MM.1S (cell line): ENCODE data around the gene FRAT1.
A peak's percentile ranks its signal among the peaks of the same experiment; 100 is the strongest.

Experiments
- DNase-seq: peaks from one replicate; pipeline ENCODE4 v3.0.0-alpha.2; 2015
- H2AFZ ChIP-seq: fragments of 300-600 bp; sonication (generic); 2 replicates; pipeline ENCODE4 v1.6.0; 2016; ENCODE audit warnings: antibody characterized with exemption, low read length
- H3F3A ChIP-seq: fragments of 300-600 bp; sonication (generic); 2 replicates; pipeline ENCODE4 v1.6.1; 2016; ENCODE audit warnings: mild to moderate bottlenecking, antibody characterized with exemption, low read length, moderate library complexity, mixed read lengths; ENCODE audit not compliant: insufficient read depth
- H3K27ac ChIP-seq: fragments of 300-600 bp; sonication (generic); 2 replicates; pipeline ENCODE4 v1.5.1; 2016; ENCODE audit warnings: mild to moderate bottlenecking, low read length
- H3K27me3 ChIP-seq: fragments of 300-600 bp; sonication (generic); replicated peaks from 2 replicates; pipeline ENCODE4 v1.6.0; 2016; ENCODE audit warnings: low read length; ENCODE audit not compliant: insufficient read depth
- H3K36me3 ChIP-seq: fragments of 300-600 bp; sonication (generic); replicated peaks from 2 replicates; pipeline ENCODE4 v1.6.1; 2016; ENCODE audit warnings: mild to moderate bottlenecking, low read length, mixed read lengths; ENCODE audit not compliant: insufficient read depth
- H3K4me1 ChIP-seq: fragments of 300-600 bp; sonication (generic); 2 replicates; pipeline ENCODE4 v1.6.1; 2016; ENCODE audit warnings: low read length, mixed read lengths
- H3K4me2 ChIP-seq: fragments of 300-600 bp; sonication (generic); 2 replicates; pipeline ENCODE4 v1.6.0; 2016; ENCODE audit warnings: low read depth, low read length
- H3K4me3 ChIP-seq: fragments of 300-600 bp; sonication (generic); 2 replicates; pipeline ENCODE4 v1.5.1; 2016; ENCODE audit warnings: low read length, mixed read lengths
- H3K79me2 ChIP-seq: fragments of 300-600 bp; sonication (generic); 2 replicates; pipeline ENCODE4 v1.6.1; 2016; ENCODE audit warnings: mixed run types, low read length, mixed read lengths
- H3K9ac ChIP-seq: fragments of 300-600 bp; sonication (generic); 2 replicates; pipeline ENCODE4 v1.6.1; 2016; ENCODE audit warnings: low read length, mixed read lengths
- H3K9me2 ChIP-seq: fragments of 300-600 bp; sonication (generic); replicated peaks from 2 replicates; pipeline ENCODE4 v1.6.1; 2016; ENCODE audit warnings: mild to moderate bottlenecking, low read length, mixed read lengths; ENCODE audit not compliant: insufficient read depth
- H3K9me3 ChIP-seq: fragments of 300-600 bp; sonication (generic); replicated peaks from 2 replicates; pipeline ENCODE4 v1.6.1; 2016; ENCODE audit warnings: mild to moderate bottlenecking, low read length, mixed read lengths; ENCODE audit not compliant: insufficient read depth
- H4K20me1 ChIP-seq: fragments of 300-600 bp; sonication (generic); 2 replicates; pipeline ENCODE4 v1.6.1; 2016; ENCODE audit warnings: mild to moderate bottlenecking, low read length, moderate library complexity, mixed read lengths; ENCODE audit not compliant: insufficient read depth
- CTCF ChIP-seq: fragments of 300-600 bp; sonication (generic); IDR thresholded peaks from 2 replicates; pipeline ENCODE4 v1.5.1; 2016; ENCODE audit warnings: antibody characterized with exemption, low read length, mixed read lengths
- EZH2 ChIP-seq: fragments of 300-600 bp; sonication (generic); optimal IDR thresholded peaks from 2 replicates; pipeline ENCODE3; 2017; ENCODE audit warnings: low read depth, mild to moderate bottlenecking, antibody characterized with exemption, low read length, mixed read lengths
- EZH2phosphoT487 ChIP-seq: fragments of 300-600 bp; sonication (generic); IDR thresholded peaks from 2 replicates; pipeline ENCODE4 v1.6.1; 2018; ENCODE audit warnings: antibody characterized with exemption, low read length

Gene FRAT1

DNA sequence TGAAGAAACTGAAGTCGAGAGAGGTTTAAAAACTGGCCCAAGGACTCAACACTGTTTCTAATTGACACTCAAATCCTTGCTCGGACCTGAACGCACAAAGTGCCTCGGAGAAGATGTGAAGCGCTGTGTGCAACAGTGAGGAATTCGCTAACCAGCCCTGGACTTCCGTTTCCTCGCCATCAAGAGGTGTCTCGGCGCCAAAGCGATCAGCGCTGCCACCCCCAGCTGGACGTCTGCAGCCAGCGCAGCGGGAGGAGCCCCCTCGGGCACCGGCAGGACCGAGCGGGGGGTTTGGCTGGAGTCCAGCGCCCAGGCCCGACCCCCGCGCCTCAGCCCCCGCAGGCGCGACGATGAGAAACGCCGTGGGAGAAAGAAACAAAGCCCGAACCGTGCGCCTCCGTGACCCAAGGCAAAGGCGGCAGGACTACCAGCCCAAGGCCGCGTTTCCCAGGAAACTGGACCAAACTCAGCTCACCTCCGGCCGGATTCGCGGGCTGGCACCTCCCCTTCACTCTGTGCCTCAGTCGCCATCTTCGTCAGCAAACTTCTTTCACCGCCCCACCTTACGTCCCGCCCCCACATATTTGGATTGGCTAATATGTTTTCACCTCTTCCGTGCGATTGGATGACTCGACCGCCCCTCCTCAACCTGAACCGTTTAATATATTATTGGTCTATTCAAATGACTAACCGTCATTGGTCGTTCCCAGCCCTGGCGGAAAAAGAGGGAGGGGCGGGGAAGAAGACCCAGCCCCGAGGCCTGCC is 26.8 kb upstream of the FRAT1 start, which contains the start of gene ARHGAP19:
TSS of gene ARHGAP19 (minus strand) at position 541 of the 765 bp plus-strand sequence. CDS start at position 531, 10 bp downstream.
- Histone ChIP-seq H3K27me3 (no peaks in the 10 kb centered on the region), H3K36me3 (no peaks in the 10 kb centered on the region), H3F3A (no peaks in the 10 kb centered on the region), H3K4me3 (peak within 1 kb of the TSS; percentile 88), H3K4me1 (no peaks in the 10 kb centered on the region), H4K20me1 (no peaks in the 10 kb centered on the region), H3K9me2 (no peaks in the 10 kb centered on the region), H3K9me3 (no peaks in the 10 kb centered on the region), H2AFZ (peak within 1 kb of the TSS; percentile 90), H3K79me2 (peaks cover 37% of the 10 kb centered on the region), H3K9ac (peak within 1 kb of the TSS; percentile 84), H3K4me2 (peak within 1 kb of the TSS; percentile 61), H3K27ac (peak within 1 kb of the TSS; percentile 87)
- DNase-seq, result peak; percentile 98
- TF ChIP-seq CTCF, result peak; percentile 25
- no peak for TF ChIP-seq EZH2
- no peak for TF ChIP-seq EZH2phosphoT487

DNA sequence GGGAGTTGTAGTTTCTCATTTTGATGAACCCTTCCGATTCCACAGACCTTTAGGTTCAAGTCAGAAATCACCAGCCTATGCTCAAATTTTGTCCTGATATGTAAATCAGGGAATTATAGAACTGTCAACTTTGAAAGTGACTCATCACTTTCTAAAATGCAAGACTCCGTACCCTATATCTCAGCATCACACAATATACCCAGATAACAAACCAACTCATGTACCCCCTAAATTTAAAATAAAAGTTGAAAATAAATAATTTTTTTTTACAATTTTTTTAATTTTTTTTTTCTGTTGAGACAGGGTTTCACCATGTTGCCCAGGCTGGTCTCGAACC is 26.2 kb upstream of the FRAT1 start:
- H3K4me2 ChIP-seq, result peak overlapping the region; percentile 61; the same call in 1 of the 2 replicates
- peak overlapping the region; percentile 88; the same call in 1 of the 2 replicates for H3K4me3 ChIP-seq
- no peaks in the 10 kb centered on the region for H4K20me1 ChIP-seq
- H3K9ac ChIP-seq, result no peak overlapping the region
- H3K27ac ChIP-seq, result no peak overlapping the region
- no peak overlapping the region for H2AFZ ChIP-seq
- no peaks in the 10 kb centered on the region for H3K27me3 ChIP-seq
- H3K79me2 ChIP-seq, result peaks cover 34% of the 10 kb centered on the region
- H3K36me3 ChIP-seq, result no peaks in the 10 kb centered on the region
- no peaks in the 10 kb centered on the region for H3K9me2 ChIP-seq
- H3F3A ChIP-seq, result no peaks in the 10 kb centered on the region
- DNase-seq, result no peak
- H3K4me1 ChIP-seq, result no peaks in the 10 kb centered on the region
- H3K9me3 ChIP-seq, result no peaks in the 10 kb centered on the region
- TF ChIP-seq CTCF, result no peak
- TF ChIP-seq EZH2phosphoT487, result no peak
- no peak for TF ChIP-seq EZH2

GRCh38 chr10:97297556-97298222 is 21.4 kb upstream of the FRAT1 start:
- H3F3A ChIP-seq, result no peaks in the 10 kb centered on the region
- TF ChIP-seq CTCF, result no peak
- TF ChIP-seq EZH2phosphoT487, result no peak
- no peak for TF ChIP-seq EZH2
- H3K36me3 ChIP-seq, result no peaks in the 10 kb centered on the region
- 0 out of 2 replicates have a peak, but pooled peaks cover 5% of the 10 kb centered on the region for H3K4me1 ChIP-seq
- no peaks in the 10 kb centered on the region for H3K79me2 ChIP-seq
- no peaks in the 10 kb centered on the region for H4K20me1 ChIP-seq
- DNase-seq, result no peak
- H3K9me2 ChIP-seq, result no peaks in the 10 kb centered on the region
- no peak overlapping the region for H3K9ac ChIP-seq
- H3K4me2 ChIP-seq, result no peak overlapping the region
- H3K9me3 ChIP-seq, result no peaks in the 10 kb centered on the region
- H3K27ac ChIP-seq, result no peak overlapping the region
- H2AFZ ChIP-seq, result no peak overlapping the region
- H3K27me3 ChIP-seq, result no peaks in the 10 kb centered on the region
- no peak overlapping the region for H3K4me3 ChIP-seq
